GM18517 (cell line): Measurements from ENCODE around the gene PARP1.
"Not testable (repeated sequence)": the region's sequence is repeated elsewhere in the genome, so short reads cannot be mapped to it uniquely, and the experiment has no call there.

Experiments used
- ATAC-seq: cut with Tn5 transposase; IDR thresholded peaks from one replicate; pipeline ENCODE4 v1.9.1; 2021; ENCODE audit warnings: mild to moderate bottlenecking, moderate library complexity; ENCODE audit not compliant: unreplicated experiment

The PARP1 gene

DNA sequence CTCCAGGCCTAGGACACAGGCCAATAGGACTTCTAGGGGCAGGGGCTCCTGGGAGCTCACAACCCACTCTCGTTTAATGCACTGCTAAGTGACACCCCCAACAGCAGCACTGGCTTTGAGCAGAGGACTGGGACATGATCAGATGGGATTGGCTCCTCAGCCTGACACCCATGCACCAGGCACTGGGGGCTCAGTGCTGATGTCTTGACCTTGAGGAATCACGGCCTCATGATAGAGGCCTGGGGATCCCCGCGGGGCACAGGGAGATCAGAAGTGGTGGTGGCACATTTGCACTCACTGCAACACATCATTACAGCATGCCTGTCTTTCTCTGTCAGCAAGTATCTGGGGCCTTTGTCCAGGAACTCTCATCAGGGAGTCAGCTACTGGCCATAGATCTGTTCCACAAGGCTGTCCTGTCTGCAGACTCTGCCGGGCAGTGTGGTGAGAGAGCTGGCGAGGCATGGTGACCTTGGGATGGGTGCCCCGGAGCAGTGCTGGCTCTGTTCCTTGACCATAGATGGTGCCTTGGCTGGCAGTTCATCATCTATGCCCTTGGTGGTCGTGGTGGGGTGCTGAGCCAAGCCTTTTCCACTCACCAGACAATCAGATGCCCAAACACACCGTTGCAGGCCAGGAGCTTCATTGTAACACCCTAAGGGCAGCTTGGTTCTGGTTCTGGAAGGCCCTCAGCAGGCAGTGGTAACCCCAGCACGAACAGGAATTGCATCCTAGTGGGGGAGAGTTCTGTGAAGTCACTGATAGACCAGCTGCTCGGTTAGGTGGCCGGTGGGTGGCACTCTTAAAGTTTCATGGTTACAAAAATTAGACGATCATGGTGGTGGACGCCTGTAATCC lies 22.2 kb upstream of the PARP1 start:
- ATAC-seq, result no peak

DNA sequence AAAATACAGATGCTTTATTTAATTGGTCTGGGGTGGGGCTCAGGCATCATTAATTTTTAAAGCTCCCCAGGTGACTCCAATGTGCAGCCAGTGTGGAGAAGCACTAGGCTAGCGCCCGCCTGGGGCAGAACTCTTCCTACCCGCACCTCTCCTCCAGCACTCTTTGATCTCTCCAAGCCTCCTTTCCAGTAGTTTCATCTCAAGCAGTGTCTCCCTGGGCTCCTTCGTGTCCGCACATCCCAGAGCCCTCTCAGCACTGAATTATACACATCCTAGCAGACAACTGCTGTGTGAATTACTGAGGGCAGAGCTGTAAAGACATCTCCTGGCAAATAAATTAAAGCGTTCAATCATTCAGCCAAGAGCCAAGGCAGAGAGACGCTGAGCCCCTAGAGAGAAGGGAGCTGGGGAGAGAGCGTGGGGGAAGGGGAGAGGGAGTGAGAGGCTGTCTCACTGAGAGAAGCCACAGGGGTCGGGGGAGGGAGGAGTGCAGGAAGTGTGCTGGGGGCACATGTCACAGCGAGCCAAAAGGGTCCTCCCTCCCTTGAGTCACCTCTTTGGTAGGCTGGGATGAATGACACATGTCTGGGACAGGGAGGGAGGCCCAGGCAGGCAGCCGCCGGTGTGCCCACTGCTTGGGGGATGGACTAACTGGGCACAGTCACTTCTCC lies 21.0 kb upstream of the PARP1 start:
- no peak for ATAC-seq

DNA sequence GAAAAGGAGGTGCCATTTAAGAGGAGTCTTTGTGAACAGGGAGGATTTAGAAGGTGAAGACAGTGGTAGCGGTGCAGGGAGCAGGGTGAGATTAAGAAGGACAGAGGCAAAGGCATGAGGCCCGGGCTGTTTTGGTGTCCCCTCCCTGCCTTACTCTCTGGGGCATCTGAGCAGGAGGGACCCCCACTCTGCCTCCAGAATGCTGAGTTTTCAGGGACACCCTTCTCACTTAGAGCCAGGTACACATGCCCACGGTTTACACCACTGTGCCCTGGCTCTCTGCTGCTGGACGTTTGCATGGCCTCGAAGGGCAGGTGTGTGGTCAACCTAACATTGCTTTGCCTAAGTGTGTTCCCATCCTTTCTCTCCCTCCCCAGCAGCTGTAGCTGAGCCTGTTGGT lies 20.5 kb upstream of the PARP1 start:
- no peak for ATAC-seq

DNA sequence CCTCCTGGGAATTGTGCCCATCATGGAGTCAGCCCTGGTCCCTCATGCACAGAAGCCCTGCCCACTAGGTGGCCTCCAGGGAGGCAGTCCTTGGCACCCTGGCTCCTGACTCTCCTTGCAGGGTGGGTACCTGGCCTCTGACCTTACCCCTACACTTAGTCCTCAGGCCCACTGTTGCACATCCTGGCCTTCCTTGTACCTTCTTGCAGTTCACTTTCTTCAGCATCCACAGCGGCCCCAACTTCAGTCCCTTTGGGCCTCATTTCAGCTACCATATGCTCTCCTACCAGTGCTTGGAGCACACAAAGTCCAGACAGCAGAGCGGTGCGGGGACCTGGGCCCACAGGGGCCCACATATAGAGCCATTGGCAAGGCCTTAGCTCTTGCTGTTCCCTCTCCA lies 19.2 kb upstream of the PARP1 start:
- no peak for ATAC-seq

DNA sequence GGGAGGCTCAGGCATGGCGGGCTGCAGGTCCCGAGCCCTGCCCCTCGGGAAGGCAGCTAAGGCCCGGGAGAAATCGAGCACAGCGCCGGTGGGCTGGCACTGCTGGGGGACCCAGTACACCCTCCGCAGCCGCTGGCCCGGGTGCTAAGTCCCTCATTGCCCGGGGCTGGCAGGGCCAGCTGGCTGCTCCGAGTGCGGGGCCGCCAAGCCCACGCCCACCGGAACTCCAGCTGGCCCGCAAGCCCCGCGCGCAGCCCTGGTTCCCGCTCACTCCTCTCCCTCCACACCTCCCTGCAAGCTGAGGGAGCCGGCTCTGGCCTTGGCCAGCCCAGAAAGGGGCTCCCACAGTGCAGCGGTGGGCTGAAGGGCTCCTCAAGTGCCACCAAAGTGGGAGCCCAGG lies 18.5 kb upstream of the PARP1 start:
- not testable (repeated sequence) for ATAC-seq

DNA sequence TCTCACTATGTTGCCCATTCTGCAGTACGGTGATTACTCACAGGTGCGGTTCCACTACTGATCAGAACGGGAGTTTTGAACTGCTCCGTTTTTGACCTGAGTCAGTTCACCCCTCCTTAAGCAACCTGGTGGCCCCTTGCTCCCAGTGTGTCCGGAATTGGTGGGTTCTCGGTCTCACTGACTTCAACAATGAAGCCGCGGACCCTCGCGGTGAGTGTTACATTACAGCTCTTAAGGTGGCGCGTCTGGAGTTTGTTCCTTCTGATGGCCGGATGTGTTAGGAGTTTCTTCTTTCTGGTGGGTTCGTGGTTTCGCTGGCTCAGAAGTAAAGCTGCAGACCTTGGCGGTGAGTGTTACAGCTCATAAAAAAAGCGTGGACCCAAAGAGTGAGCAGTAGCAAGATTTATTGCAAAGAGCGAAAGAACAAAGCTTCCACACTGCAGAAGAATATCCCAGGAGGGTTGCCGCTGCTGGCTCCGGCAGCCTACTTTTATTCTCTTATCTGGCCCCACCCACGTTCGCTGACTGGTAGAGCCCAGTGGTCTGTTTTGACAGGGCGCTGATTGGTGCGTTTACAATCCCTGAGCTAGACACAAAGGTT lies 17.6 kb upstream of the PARP1 start:
- ATAC-seq, result no peak

DNA sequence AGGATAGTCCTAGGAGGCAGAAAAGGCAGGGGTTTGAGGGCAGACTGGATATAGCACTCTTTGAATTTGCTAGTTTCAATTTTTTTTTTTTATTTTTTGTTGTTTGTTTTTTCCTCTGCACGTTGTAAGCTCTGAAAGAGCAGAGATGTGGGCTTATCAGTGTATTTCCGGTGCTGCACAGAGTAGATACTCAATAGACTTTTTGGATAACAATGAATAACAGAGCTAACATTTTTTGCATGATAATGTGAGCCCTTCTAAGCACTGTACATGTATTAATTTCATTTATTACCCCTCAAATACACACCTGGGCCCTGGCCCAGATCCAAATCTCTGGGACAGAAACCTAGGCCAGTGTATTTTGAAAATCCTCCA lies 17.1 kb upstream of the PARP1 start:
- no peak for ATAC-seq

DNA sequence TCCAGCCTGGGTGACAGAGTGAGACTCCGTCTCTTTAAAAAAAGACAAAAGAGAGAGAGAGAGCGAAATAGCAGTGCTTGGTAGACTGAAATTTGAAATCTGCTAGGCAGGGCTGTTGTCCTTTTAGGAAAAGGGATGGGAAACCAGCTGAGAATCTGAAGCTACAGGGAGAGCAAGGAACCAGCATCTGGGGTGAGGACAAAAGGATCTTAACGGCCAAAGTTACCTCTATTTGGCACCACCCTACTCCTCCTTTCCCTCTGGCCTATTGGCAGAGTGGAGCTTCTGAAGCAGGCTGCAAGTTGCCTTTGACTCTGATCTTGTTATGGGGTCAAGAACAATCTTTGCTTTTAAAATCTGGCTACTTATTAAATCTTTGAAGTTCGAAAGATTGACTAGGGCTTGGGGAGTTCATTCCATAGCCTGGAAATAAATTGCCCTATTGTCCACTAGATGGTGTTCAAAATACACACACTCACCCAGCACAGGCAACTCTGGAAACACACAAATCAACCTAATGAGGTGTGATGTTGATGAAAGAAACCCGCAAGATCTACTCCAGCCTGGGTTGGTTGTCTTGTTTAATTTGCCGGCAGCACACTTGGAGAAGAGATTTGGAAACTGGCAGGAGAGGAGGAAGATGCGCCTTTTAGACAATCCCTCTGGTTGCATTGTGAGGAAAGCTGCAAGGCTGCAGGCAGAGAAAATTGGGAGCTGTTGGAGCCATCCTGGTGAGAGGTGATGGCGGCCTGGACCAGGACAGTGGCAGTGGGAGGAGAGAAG lies 16.5 kb upstream of the PARP1 start:
- no peak for ATAC-seq

DNA sequence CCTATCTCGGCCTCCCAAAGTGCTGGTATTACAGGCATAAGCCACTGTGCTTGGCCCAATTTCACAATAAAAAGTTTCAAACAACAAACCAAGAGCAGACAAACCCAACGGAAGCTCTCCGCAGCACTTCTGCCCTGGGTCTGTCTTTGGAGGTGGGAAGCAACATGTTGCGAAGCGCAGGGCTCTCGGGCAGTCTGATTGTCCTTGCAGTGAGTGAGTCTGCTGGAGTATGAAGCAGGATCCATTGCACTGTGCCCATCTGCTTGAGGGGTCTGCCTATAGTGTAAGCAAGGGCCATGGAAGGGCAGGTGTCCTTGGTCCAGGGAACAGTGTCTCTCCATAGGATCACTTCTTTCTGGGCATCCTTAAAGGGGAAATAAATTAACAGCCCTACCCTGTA lies 14.6 kb upstream of the PARP1 start:
- no peak for ATAC-seq

DNA sequence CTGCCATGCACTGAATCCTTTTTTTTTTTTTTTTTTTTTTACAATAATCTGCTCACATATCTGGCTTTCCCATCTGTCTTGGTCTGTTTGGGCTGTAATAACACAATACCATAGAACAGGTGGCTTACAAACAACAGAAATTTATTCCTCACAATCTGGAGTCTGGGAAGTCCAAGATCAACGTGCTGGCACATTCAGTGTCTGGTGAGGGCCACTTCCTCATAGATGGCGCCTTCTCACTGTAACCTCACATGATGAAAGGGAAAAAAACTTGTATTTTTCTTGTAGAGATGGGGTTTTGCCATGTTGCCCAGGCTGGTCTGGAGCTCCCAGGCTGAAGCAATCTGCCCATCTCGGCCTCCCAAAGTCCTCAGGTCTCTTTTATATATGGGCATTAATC lies 13.0 kb upstream of the PARP1 start:
- ATAC-seq, result no peak

DNA sequence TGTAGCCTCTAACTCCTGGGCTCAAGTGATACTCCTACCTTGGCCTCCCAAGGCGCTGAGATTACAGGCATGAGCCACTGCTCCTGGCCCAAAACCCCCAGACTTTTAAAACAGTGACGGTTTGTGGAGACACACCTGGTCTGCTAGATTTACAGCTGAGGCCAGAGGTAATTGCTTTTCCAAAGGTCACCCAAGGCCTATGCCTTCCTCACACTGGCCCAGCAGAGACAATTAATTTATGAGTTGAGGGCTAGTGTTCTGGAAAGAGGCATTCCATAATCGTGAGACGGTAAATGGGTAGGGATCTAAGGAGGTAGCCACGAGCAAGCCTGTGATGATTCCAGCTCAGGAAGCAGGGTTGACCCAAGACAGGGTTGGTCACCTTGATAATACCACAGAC lies 12.4 kb upstream of the PARP1 start:
- ATAC-seq, result no peak

DNA sequence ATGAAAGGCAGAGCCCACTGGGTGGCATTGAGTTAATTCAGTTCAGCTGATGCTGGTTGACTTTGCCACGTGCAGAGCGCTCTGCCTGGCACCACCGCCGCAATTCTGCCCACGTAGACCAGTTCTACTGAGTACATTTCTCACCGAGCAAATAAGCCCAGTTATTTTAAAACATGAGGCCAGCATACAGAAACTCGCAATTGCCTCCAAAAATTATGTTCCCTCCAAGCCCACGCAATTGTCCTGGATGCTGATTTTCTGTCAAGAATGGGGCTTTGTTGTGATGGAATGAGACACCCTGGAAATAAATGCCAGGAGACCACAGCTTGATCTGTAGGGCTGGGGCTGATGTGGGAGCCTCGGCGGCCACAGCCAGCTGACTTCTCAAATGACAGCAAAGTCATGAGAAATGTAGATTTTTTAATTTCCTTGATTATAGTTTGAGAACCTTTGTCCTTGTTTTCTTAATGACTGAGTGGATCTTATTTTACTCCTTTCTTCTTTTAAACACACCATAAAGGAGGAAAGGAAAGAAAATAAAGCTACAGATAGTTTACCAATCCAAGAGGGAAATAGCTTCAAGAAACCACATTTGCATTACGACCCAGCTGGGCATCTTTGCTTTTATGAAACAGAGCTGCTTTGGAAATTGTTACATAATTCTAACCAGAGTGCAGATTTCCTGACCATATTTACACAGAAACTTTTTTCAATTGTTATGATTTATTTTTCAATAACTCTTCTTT lies 11.6 kb upstream of the PARP1 start:
- no peak for ATAC-seq

DNA sequence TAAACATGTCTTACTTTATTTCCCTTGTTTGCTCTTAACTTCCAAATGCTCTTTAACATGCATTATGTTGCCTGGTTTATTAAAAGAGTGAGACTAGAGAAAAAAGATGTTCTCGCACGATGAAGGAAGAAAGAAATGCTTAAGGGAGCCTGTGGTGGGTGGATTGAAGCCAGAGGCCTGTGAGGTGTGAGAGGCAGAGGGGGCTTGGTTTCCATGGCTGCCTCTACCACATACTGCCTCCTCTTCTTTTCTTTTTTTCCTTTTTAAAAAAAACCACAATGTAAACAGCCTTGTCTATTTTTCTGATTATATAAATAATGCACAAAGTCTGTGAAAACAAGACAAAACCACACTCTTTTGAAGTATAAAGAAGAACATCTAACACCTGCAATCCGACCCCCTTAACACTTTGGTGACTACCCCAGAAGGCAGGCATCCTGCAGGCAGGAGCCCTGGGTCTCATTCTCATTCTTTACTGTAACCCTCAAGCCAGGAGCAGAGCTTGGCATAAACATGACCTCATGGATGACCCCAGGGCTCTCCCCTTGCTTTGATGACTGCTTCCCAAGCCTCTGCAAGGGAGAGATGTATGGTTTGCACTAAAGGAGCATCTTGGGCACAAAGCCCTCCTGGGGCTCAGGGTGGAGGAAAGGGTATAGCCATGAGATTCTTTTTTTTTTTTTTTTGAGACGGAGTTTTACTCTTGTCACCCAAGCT lies 10.1 kb upstream of the PARP1 start:
- no peak for ATAC-seq

DNA sequence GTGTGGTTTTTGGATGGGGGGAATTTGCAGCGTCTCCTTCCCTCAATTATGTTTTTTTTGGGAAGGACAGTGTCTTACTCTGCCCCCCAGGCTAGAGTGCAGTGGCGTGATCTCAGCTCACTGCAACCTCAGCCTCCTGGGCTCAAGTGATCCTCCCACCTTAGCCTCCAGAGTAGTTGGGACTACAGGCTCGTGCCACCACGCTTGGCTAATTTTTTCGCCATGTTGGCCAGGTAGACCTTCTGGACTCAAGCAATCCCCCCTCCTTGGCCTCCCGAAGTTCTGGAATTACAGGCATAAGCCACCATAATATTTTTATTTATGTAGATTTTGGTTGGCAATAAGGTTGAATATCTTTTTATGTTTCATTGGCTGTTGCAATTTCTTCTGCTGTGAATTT lies 9.5 kb upstream of the PARP1 start:
- no peak for ATAC-seq

DNA sequence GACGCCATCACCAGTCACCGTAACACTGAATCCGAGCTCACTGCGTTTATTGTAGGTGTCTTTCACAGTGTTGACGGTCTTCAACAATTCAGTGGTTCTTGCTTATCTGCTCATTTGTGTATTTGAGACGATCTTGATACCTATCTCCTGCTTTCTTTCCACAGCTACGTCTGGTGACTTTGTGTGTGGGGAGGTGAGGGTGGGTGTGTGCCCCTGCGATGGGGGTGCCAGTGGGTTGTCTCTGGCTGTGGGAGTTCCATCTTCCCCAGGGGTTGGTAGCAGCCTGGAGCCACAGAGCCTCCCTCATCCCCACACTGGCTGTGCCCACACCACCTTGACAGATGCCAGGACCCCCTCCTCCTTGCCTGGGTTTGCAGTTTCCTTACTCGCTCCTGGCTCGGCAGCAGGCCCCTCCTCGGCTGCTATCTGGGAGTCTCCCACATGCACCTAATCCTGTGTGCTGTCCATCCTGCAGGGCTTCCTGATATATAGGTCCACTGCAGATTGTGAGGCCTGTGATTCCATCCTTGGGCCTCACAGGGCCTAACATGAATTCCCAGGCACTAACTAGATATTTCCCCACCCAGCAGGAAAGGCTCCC lies 6.3 kb upstream of the PARP1 start:
- ATAC-seq, result no peak

DNA sequence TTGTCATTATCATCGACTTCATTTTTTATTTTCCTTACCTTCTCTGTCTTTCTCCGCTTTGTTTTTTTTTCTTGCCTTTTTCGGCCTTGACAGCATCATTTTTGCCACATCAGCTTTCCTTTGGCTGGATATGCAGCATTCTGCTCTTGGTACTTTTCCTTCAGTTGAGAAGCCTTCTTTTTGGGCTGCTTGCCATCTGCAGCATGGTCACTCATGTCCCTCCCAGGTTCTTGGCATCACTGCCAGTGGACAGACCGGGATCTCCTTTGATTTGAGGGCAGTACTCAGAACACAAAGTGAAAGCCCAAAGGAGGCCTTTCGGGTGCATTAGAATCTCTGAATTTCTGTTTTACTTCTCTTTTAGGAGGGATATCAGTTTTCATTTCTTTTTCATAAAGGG lies 3.7 kb upstream of the PARP1 start:
- ATAC-seq, result no peak

DNA sequence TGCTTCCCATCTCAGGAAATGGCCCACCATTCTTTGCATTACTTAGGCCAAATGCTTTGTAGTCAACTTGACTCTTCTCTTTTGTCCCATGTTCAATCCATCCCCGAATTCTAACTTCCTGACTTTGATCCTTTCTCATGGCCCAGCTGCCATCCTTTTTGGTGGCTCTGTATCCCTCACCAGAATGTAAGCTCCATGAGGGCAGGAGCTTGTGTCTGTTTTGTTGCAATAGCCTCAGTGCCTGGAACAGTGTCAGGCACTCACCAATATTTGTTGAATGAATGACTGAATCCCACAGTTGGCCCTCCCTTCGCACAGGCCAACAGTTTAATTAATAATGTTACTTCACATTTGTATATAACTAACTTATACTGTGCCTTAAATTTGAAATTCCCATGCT lies 3.1 kb upstream of the PARP1 start:
- ATAC-seq, result no peak

DNA sequence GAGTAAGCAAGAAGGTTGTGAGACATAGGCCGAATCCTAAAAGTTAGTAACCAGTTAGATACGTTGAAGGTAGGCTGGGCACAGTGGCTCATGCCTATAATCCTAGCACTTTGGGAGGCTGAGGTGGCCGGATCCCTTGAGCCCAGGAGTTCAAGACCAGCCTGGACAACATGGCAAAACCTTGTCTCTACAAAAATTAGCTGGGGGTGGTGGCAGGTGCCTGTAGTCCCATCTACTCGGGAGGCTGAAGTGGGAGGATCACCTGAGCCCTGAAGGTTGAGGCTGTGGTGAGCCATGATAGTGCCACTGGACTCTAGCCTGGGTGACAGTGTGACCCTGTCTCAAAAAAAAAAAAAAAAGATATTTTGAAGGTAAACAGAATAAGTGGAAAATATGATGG lies 1.5 kb upstream of the PARP1 start:
- no peak for ATAC-seq

DNA sequence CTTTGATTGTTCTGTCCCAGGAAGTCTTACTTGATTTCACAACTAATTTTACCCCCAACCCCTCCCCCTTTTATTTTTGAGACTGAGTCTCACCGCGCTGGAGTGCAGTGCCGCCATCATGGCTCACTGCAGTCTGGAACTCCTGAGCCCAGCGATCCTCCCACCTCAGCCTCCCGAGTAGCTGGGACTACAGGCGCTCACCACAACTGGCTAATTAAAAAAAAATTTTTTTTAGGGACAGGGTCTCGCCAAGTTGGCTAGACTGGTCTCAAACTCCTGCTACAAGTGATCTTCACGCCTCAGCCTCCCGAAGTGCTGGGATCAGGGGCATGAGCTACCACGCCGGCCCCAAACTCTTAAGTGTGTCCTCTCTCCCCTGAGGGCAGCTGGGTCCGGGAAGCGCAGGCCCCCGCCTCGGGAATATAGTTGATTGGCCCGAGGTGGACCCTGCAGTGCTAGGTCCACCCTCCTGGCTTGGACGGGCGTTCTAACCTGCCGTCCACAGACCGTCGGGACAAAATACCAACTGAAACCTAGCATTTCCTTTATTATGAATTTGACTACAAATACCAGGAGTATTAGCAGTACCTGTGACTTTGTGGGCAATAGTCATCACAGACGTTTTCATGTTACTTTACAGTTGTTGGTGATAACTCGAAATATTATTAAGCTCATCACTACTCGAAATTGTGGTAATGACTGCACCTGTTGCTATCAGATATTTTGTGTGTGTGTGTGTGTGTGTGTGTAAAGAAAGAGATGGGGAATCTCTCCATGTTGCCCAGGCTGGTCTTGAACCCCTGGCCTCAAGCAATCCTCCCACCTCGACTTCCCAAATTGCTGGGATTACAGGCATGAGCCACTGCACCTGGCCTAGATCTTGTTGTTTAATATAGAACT lies 642 bp upstream of the PARP1 start:
- ATAC-seq, result no peak
